Measurements from ENCODE around the gene CDKAL1.

DNA sequence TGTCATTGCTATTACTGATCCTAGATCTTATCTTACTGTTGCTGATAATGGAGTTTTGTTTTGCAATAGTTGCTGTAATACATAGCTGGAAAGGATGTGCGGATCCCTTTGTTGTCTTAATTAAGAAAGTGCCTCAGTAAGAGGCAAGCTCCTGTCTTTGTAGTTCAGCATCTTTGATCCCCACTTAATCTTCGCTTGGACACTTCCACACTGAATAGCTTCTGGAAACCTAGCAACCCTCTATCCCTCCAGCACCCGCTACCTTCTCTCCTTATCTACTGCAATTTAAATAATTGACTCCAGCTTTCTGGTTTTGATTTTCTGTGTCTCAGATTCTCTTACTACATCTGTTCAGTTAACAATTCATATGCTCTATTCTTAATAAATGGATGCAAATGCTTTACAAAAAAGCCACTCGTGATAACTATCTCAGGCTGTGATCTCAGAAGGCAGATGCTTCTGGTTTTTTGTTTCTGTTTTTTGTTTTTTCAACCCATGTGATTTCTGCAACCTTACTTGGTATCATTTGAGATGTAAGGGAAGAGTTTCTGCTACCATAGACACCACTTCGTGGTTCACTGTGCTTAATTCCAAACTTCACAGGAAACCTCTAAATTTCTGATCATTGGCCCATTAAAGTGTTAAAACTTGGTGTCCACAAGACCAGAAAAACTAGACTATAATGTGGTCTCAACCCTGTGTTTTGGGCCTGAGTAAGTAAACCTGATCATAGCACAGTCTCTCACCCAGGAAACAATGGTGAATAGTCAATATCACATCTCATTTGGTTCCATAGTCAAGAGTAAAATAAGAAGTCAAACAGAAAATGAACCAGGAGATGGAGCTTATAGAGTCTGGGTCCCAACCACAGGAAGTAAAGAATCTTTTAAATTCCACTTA is 707.2 kb downstream of the CDKAL1 start:
- TF ChIP-seq YY1 (IDR thresholded peaks at IDR 0.05; ENCODE audit: insufficient read depth, insufficient read length) = no peak
- no peak for TF ChIP-seq ZNF274 (IDR thresholded peaks at IDR 0.05; ENCODE audit: low read depth, low read length)
- TF ChIP-seq SUZ12 (IDR thresholded peaks at IDR 0.05; ENCODE audit: extremely low read depth, insufficient read depth, insufficient read length) = no peak
